Tibial nerve (tissue), 4 donors: ENCODE results near the gene ARHGEF1. TPM values are rescaled to one million over a fixed set of nuclear protein-coding genes. Genes with fewer than 3 reads are reported as not detected.

Experiments
- DNase-seq, 2 donors: peaks; one replicate each; pipeline ENCODE4 v3.0.0-alpha.2; 2019; ENCODE audit warnings: low spot score in 2 of 2
- H3K27ac ChIP-seq, 4 donors: fragments of 200-600 bp; sonication (generic) in 3 of 4; one replicate each; pipeline ENCODE4 v1.5.1; 2017 to 2019; ENCODE audit warnings: mild to moderate bottlenecking in 1 of 4
- H3K27me3 ChIP-seq, 2 donors: fragments of 200-600 bp; sonication (generic) in 1 of 2; one replicate each; pipeline versions ENCODE4 v1.5.1 to v1.6.0; 2017 to 2019
- H3K36me3 ChIP-seq, 3 donors: fragments of 200-600 bp; sonication (generic); one replicate each; pipeline ENCODE4 v1.5.1; 2018 to 2019
- H3K4me1 ChIP-seq, 4 donors: fragments of 200-600 bp; sonication (generic) in 3 of 4; one replicate each; pipeline ENCODE4 v1.5.1; 2017 to 2019
- H3K4me3 ChIP-seq, 4 donors: fragments of 200-600 bp; sonication (generic) in 3 of 4; one replicate each; pipeline ENCODE4 v1.5.1; 2017 to 2019; ENCODE audit warnings: mild to moderate bottlenecking in 1 of 4, moderate library complexity in 1 of 4
- H3K9me3 ChIP-seq, 4 donors: fragments of 200-600 bp; sonication (generic) in 3 of 4; one replicate each; pipeline ENCODE4 v1.5.1; 2017 to 2019
- EP300 ChIP-seq, 2 donors: sonication (generic); formaldehyde crosslinking; IDR thresholded peaks; one replicate each; pipeline ENCODE4 v1.6.1; 2017; ENCODE audit warnings: antibody characterized with exemption in 2 of 2, mild to moderate bottlenecking in 1 of 2
- POLR2A ChIP-seq, 2 donors: fragments of 450-650 bp; IDR thresholded peaks; one replicate each; pipeline ENCODE4 v1.6.1; 2017; ENCODE audit warnings: antibody characterized with exemption in 2 of 2, mild to moderate bottlenecking in 2 of 2, moderate library complexity in 2 of 2
- WGBS, 2 donors: methylation state at CpG; one replicate each; pipeline ENCODE4 v1.1.5; 2018; 5-methylcytosine and 5-hydroxymethylcytosine counted together
- total RNA-seq, 4 donors: library from RNA; depleted of rRNA; stranded (reverse); fragments of >200 nt; gene quantifications; one replicate each; pipeline ENCODE4 v1.1.0, GENCODE V29; 2016
- TF ChIP-seq, protein P1 (sequence below), 5 experiments: fragments of 200-600 bp in 3 of 5; fragments of 450-650 bp in 2 of 5; sonication (generic) in 3 of 5; IDR thresholded peaks; one replicate each; pipeline ENCODE4 v1.5.1; 2016 to 2019; ENCODE audit warnings: antibody characterized with exemption in 5 of 5, mild to moderate bottlenecking in 3 of 5, moderate library complexity in 2 of 5

Gene ARHGEF1
- total RNA-seq, 4 donors from 2014 or later: 68.4 to 225 (median 121) TPM

- DNase-seq: no peak
- Histone ChIP-seq H3K36me3 (peaks cover 3 to 92% (median 23%) of the 10 kb centered on the region in 3 donors), H3K4me1 (no peaks in the 10 kb centered on the region), H3K27me3 (no peaks in the 10 kb centered on the region), H3K9me3 (no peaks in the 10 kb centered on the region), H3K27ac (no peak overlapping the region), H3K4me3 (no peak overlapping the region)
- TF ChIP-seq, protein P1, sequence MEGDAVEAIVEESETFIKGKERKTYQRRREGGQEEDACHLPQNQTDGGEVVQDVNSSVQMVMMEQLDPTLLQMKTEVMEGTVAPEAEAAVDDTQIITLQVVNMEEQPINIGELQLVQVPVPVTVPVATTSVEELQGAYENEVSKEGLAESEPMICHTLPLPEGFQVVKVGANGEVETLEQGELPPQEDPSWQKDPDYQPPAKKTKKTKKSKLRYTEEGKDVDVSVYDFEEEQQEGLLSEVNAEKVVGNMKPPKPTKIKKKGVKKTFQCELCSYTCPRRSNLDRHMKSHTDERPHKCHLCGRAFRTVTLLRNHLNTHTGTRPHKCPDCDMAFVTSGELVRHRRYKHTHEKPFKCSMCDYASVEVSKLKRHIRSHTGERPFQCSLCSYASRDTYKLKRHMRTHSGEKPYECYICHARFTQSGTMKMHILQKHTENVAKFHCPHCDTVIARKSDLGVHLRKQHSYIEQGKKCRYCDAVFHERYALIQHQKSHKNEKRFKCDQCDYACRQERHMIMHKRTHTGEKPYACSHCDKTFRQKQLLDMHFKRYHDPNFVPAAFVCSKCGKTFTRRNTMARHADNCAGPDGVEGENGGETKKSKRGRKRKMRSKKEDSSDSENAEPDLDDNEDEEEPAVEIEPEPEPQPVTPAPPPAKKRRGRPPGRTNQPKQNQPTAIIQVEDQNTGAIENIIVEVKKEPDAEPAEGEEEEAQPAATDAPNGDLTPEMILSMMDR (IDR thresholded peaks at IDR 0.05): no peak
- TF ChIP-seq EP300 (IDR thresholded peaks at IDR 0.05): no peak
- WGBS, 2 donors: 82 to 84% methylated on average over 14 of the region's 14 CpGs
Measured at GRCh38 chr19:41894350-41894749, 11.4 kb downstream of the ARHGEF1 start.

DNA sequence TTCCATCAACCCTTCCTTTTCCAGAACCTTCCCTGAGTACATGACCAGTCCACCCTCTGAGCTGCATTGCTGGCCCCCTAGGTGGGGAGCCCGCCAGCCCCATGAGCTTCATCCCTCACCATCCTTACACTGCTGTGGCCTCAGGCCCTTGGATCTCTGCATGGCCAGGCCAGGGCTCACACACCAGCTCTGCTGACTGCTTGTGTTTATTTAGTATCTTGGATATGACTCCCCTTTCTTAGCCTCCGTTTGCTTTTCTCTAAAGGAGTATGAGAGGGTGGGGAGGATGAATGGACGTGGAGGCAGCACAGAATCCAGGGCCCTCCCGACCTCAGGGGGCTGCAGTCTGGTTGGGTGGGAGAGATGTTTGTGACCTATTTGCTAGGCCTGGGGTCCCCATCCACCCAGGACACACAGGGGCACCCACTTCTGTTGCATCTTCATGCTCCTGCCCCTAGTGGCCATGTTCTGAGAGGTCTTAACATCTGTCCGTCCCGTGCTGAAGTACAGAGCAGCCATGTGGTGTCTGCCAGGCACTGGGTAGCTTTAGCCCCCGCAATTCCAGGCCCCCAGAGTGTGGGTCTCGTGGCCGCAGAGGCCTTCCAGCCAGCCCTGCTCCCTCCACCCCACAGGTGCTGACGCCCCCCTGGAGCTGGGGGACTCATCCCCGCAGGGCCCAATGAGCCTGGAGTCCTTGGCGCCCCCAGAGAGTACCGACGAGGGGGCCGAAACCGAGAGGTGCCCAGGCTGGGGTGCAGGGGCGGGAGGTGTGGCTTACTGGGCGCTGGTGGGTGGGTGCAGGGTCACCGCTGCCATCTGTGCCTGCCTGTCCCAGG, 13.0 kb downstream of the ARHGEF1 start:
- Histone ChIP-seq H3K27ac (no peak overlapping the region), H3K36me3 (peaks cover 3 to 92% (median 23%) of the 10 kb centered on the region in 3 donors), H3K4me3 (no peak overlapping the region), H3K9me3 (no peaks in the 10 kb centered on the region), H3K27me3 (no peaks in the 10 kb centered on the region), H3K4me1 (no peaks in the 10 kb centered on the region)
- WGBS, 2 donors: 69 to 80% methylated on average over 10 to 16 of the region's 19 CpGs
- no peak for TF ChIP-seq EP300 (IDR thresholded peaks at IDR 0.05)
- TF ChIP-seq, protein P1 (IDR thresholded peaks at IDR 0.05): no peak
- no peak for TF ChIP-seq POLR2A (IDR thresholded peaks at IDR 0.05)
- no peak for DNase-seq

DNA sequence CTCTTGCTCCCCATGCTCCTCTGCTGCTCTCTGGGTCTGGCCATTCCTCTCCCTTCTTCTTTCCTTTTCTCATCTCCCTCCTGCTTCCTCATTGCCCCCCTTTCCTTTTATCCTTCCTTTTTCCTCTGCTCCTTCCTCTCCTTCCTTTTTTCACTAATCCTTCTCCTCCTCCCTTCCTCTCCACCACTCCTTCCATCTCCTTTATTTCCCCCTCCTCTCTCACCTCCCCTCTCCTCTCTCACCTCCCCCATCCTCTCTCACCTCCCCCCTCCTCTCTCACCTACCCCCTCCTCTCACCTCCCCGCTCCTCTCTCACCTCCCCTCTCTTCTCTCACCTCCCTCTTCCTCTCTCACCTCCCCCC, 13.6 kb downstream of the ARHGEF1 start:
- H3K27ac ChIP-seq: no peak overlapping the region
- H3K4me3 ChIP-seq: no peak overlapping the region
- H3K9me3 ChIP-seq: no peaks in the 10 kb centered on the region
- H3K27me3 ChIP-seq: no peaks in the 10 kb centered on the region
- H3K36me3 ChIP-seq: peaks cover 3 to 92% (median 25%) of the 10 kb centered on the region in 3 donors
- TF ChIP-seq, protein P1 (IDR thresholded peaks at IDR 0.05): no peak
- TF ChIP-seq EP300 (IDR thresholded peaks at IDR 0.05): no peak
- TF ChIP-seq POLR2A (IDR thresholded peaks at IDR 0.05): no peak
- no peaks in the 10 kb centered on the region for H3K4me1 ChIP-seq
- WGBS, 2 donors: 80 to 100% methylated on average over 1 of the region's 1 CpG
- no peak for DNase-seq

DNA sequence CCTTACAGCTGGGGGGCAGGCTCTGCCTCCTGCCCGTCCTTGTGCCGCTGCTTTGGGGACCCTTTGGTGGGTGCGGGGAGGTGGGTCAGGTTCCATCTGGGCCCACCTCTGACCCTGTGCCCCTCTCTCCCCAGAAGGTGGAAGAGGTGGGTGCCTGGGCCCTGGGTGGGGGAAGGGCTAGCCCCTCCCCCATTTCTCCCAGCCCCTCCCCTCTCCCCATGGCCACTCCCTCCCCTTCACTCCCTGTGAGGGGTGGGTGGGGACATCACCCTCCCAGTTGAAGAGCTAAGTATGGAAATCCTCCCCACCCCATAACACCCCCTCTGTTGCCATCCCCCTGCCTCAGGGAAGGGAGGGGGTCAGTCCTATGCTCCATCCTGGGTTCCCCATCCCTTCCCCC, 14.2 kb downstream of the ARHGEF1 start:
- DNase-seq: no peak
- TF ChIP-seq EP300 (IDR thresholded peaks at IDR 0.05): no peak
- 86 to 88% methylated on average over 3 of the region's 3 CpGs for WGBS, 2 donors
- H3K4me1 ChIP-seq: no peaks in the 10 kb centered on the region
- H3K4me3 ChIP-seq: no peak overlapping the region
- H3K36me3 ChIP-seq: peaks cover 6 to 92% (median 32%) of the 10 kb centered on the region in 3 donors
- H3K27ac ChIP-seq: no peak overlapping the region
- H3K27me3 ChIP-seq: no peaks in the 10 kb centered on the region
- no peaks in the 10 kb centered on the region for H3K9me3 ChIP-seq

DNA sequence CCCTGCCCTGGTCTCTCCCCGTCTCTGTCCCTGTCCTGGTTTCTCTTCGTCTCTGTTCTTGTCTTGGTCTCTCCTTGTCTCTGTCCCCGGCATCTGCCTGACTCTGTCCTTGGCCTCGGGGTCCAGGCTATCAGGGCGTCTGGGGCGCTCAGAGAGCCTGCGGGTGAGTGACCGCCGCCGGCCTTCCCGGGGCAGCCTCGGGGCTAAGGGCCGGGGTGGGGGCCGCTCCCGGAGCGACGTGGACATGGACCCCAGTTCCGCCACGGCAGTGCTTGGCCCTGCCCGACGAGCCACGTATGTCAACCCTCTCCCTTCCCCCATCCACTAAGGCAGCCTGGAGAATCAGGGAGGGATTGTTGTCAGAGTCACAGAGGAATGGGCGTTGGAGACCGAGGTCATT, 14.8 kb downstream of the ARHGEF1 start:
- DNase-seq: no peak
- Histone ChIP-seq H3K36me3 (peaks cover 12 to 92% (median 38%) of the 10 kb centered on the region in 3 donors), H3K4me3 (no peak overlapping the region), H3K9me3 (no peaks in the 10 kb centered on the region), H3K27me3 (no peaks in the 10 kb centered on the region), H3K4me1 (no peaks in the 10 kb centered on the region), H3K27ac (no peak overlapping the region)
- TF ChIP-seq POLR2A (IDR thresholded peaks at IDR 0.05) (no peak), EP300 (IDR thresholded peaks at IDR 0.05) (no peak)
- TF ChIP-seq, protein P1 (IDR thresholded peaks at IDR 0.05): no peak
- WGBS, 2 donors: 81 to 84% methylated on average over 24 of the region's 24 CpGs
